SIG-M5 treated with dmso at 0.1 percent for 504 hours (cell line): ENCODE data around the gene FAM229A.
"Not testable (repeated sequence)": the region's sequence is repeated elsewhere in the genome, so short reads cannot be mapped to it uniquely, and the experiment has no call there.

Experiments
- DNase-seq: peaks from one replicate; lab custom pipeline; 2025; ENCODE audit not compliant: unreplicated experiment; lab: John Stamatoyannopoulos, UW

Gene FAM229A

GRCh38 chr1:32377541-32378220, 15.4 kb upstream of the FAM229A start:
- no peak for DNase-seq

DNA sequence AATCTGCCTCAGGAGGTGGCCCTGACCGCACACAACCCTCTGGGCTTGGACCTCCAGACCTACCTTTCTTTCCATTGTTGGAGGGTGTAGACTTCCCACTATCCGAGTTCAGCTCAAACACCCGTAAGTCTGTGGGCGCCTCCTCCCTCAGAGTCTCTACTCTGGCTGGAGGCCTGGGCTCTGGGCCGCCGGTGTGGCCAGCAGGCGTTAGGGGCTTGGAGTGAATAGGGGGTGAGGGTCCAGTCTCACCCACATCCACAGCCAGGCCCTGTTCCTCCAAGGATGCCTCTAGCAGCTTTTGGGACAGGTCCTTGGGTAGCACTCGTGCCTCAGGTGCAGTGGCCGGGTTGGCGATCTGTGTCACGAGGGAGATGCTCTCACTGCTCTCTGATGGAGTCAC, 13.9 kb upstream of the FAM229A start:
- no peak for DNase-seq

GRCh38 chr1:32373996-32374592, 11.8 kb upstream of the FAM229A start:
- no peak for DNase-seq

DNA sequence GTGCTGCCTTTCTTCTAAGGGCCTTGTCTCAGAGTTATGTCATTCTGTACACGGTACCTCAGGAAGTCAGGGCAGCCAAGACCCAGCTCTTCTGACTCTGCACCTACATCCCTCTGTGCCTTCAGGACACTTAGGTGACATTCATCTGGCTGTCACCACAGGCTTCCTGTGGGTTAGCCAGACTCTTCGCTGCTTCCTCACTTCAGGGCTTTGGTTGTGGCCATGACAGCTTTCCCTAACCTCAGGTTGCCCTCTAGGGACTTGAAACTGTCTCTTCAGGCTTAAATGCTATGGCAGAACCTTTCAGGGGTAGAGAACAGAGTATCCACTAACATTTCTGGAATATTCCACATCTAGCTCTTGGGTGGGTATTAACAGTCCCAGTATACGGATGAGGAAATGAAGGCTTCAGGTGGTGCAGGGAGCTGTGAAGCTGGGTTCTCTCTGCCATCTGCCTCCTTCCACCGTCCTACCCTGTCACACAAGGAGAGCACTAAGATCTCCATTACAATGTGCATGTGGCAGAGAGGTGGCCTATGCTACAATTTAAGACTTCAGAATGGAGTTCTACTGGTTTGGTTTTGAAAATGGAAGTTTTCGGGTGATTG, 10.0 kb upstream of the FAM229A start:
- DNase-seq, result no peak

DNA sequence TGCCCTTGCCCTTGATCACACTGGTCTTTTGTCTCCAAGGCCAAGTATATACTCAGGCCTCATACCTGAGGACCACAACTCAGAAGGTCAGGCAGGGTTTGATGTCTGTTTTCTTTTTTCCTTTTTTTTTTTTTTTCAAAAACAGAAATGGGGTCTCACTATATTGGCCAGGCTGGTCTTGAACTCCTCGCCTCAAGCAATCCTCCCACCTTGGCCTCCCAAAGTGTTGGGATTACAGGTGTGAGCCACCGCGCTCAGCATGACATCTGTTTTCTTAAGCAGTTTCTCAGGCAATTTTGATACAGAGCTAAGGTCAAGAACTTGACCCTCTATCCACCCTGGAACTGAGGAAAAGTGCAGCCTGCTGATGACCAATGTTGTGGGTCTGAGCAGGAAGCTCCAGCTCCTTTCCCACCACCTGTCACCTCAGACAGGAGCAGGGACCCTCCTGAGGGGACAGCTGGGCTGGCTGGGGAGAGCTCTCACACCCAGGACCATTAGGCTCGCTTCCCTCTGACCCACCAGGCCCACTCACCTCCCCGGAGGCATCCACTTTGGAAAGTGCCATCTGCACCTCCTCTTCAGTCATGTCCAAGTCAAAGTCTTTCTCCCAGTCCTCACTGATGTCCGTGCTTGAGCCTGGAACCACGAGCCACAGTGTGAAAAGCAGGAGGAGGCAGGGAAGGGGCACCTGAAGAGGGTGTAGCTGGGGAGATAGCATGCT, 5.8 kb upstream of the FAM229A start:
- no peak for DNase-seq

DNA sequence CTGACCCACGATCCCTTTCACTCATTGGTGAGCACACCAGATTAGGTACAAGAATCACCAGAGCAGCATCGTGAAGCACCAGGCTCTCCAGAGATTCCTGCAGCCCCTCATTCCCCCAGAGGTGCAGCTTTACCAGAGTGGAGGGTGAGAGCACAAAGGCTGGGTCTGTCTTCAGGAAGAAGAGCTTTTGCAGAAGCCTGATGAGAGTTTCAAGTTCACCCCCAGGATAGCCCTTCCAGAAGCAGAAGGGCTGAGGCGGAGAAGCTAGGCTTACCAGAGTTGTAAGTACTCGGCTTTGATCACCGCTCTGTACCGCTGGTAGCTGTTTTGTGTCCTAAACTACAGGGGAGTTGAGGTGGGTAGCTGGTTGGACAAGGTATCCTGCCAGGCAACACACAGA, 3.2 kb upstream of the FAM229A start:
- DNase-seq, result no peak

- no peak for DNase-seq
Observed at GRCh38 chr1:32364836-32365235, 2.6 kb upstream of the FAM229A start.

- no peak for DNase-seq
Observed at GRCh38 chr1:32363713-32364112, 1.4 kb upstream of the FAM229A start.

DNA sequence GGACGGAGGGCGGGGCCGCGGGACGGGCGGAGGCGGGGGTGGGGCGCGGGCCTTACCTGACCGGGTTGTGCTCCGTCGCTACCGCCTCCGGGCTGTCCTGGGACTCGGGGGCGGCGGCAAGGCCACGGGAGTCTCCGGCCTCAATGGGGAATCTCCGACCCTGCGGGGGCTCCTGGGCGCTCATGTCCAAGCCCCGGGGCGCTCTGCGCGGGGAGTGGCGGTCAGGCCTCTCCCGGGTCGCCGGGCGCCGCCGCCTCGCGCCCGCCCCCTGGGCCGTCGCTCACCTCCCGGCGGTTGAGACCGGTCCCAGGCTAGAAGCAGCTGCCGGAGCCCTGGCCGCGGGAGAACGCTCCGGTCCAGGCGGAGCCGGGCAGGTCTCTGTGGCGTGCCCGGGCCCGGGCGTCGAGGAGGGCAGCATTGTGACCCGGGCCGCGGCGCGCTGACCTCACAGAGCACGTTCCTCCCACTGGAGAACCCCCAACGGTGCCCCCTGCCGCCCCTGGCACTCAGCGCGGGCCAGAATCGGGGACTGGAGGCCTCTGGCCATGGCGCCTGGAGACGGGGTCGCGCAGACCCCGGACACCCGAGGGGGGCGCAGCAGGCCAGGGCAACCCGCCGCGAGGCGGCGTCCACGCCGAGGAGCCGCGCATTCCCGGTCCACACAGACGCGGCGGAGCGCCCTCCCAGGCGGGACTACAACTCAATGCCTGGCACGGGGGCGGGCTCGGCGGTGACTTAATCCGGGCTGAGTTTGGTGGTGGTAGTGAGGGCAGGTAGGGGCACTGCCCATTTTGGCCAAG, 411 bp downstream of the FAM229A start:
- no peak for DNase-seq

- DNase-seq, result no peak
Observed at GRCh38 chr1:32361308-32361673, 994 bp downstream of the FAM229A start.

GRCh38 chr1:32358435-32358834, 3.9 kb downstream of the FAM229A start:
- DNase-seq, result no peak

DNA sequence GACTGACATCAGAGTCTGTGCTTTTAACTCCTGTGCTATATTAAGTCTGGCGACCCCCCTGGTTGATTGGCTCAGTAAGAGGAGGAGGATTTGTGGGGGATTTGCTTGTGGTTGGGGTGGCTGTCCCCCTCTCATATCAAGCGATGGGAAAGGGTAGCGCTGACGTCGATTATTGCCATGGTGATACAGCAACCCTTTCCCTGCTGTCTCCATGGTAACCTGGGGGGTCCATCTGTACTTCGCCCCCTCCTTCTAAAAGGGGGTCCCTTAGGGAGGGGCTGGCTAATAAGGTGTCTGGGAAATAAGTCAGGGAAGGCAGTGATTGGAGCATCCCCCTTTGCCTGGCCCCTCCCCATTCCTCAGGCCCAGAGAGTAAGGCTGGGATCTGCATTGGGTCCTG, 4.7 kb downstream of the FAM229A start:
- DNase-seq, result no peak

GRCh38 chr1:32356478-32356877, 5.8 kb downstream of the FAM229A start:
- DNase-seq, result no peak

GRCh38 chr1:32355778-32356177, 6.5 kb downstream of the FAM229A start:
- not testable (repeated sequence) for DNase-seq

GRCh38 chr1:32353886-32354570, 8.3 kb downstream of the FAM229A start:
- DNase-seq, result no peak

GRCh38 chr1:32353431-32353830, 8.9 kb downstream of the FAM229A start:
- DNase-seq, result no peak

GRCh38 chr1:32352831-32353383, 9.4 kb downstream of the FAM229A start:
- no peak for DNase-seq

GRCh38 chr1:32352239-32352745, 10.0 kb downstream of the FAM229A start:
- no peak for DNase-seq

- peak; percentile 85 for DNase-seq
Observed at GRCh38 chr1:32351399-32352238, 10.7 kb downstream of the FAM229A start.
